SIG-M5 treated with dmso at 0.1 percent for 504 hours (cell line): ENCODE measurements around the gene HOXC12.

Experiments
- DNase-seq: peaks from one replicate; lab custom pipeline; 2025; ENCODE audit not compliant: unreplicated experiment; lab: John Stamatoyannopoulos, UW

HOXC12 gene

DNA sequence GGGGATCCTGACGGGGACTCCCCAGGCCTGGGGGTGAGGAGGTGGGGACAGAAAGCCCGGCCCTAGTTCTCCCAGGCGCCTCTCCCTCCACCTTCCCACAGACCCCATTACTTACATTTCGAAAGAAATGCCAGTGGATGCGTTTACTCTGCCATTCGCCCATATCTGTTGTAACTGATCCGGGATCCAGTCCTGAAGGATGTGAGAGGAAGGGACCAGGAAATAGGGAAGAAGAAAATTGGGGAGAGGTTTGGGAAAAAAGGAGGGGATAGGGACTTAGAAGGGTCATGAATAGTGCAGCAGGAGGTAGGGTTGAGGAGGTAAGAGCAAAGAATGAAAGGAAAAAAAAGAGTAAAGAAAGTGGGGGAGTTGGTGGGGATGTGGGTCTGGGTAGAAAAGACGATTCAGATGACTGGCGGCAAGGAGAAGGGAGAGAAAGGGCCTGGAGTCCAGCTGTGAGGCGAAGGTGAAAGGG is 1.1 kb downstream of the HOXC12 start:
- no peak for DNase-seq

- no peak for DNase-seq
These were observed 1.7 kb downstream of the HOXC12 start for GRCh38 chr12:53956251-53956887.

- DNase-seq = no peak
These were observed 2.3 kb downstream of the HOXC12 start for GRCh38 chr12:53956914-53957536.

DNA sequence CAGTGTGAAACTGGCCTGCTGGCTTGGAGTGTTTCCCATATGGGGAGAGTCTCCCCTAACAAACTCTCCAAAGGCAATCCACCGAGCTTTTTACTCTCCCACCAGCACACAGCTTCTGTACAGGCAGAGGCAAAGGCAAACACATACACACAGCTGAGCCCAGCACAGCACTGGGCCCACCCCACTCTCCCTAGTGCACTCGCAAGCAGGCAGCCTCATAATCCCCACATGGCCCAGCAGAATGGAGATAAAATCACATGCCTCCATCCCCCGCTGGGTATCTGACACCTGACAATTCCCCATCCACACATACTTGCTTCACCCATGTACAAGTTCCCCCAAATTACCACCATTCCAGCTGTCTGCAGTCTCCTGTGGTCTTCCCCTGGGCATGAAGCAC is 3.4 kb downstream of the HOXC12 start:
- DNase-seq = no peak

GRCh38 chr12:53959314-53959713 is 4.6 kb downstream of the HOXC12 start:
- no peak for DNase-seq

- no peak for DNase-seq
These were observed 5.7 kb downstream of the HOXC12 start for GRCh38 chr12:53960187-53961024.

- DNase-seq = no peak
These were observed 6.5 kb downstream of the HOXC12 start for GRCh38 chr12:53961025-53961761.

DNA sequence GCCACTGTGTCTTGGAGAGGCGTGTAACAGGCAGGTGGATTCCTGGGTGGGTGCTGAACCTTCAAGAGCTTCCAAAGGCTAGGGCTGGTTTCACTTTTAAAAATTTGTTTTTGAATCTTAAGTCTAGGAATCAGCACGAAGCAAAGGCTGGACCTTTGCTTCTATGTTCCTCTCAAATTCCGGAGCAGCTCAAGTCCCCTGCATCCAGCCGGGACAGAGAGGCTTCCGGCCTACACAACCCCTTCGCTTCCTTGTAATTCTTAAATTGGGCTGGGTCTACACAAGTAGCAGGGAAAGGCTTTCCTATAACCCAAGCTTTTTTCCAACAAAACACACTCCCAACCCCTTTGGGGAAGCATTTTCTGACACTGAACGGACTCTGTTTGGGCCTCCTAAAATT is 8.3 kb downstream of the HOXC12 start:
- no peak for DNase-seq

- DNase-seq = no peak
These were observed 9.0 kb downstream of the HOXC12 start for GRCh38 chr12:53963434-53964314.

DNA sequence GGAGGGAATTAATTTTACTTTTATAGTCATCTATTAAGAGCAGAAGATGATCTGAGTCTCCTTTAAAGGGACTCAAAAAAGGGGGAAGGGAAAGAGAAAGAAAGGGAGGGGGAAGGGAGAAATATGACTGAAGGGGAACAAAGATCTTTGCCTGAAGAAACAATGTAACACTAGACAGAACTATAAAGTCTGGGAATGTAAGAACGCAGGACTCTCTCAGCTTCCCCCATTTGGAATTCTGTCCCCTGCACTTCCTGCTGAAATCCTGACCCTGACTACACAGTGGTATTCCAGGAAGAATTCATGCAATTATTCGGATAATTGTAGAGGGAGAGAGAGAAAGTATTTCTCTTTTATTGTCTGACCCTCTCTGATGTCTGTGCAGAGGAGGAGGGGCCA is 9.6 kb downstream of the HOXC12 start:
- no peak for DNase-seq

DNA sequence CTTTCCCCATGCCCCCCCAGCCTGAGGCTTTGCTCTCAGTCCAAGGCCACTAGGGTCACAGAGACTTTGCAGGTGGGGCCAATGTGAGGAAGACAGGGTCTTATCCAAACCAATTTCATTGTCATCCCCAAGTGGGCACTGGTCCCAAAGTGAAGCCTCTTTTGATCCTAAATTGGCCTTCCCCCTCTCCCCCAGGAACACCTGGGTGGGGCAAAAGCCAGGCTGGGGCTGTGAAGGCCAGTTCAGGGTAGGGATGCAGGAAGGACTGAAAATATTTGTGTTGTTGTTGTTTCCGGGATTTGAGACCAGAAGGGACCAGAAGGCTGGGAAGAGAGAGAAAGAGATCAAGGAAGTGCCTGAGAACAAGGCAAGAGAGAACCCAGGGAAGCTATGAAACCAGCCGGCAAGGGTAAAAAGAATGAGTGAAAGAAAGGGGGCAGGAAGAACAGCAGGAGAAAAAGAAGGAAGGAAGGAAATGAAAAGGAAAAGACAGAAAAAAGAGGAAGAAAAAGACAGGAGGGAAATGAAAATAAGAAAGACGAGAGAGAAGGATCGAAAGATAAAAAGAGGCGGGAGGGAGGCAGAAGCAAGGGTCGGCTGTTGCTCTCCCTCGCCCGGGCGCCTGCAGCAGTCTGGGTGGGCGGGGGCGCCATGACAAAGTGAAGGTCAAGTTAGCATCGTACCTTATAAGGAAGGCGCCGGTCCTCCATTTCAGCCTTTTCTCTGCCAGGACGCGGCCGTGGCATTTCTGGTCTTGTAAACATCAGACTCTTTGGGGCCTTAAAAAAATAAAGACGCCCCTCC is 10.8 kb downstream of the HOXC12 start:
- no peak for DNase-seq

- no peak for DNase-seq
These were observed 11.3 kb downstream of the HOXC12 start for GRCh38 chr12:53966085-53966384.

- no peak for DNase-seq
These were observed 11.9 kb downstream of the HOXC12 start for GRCh38 chr12:53966385-53967133.

DNA sequence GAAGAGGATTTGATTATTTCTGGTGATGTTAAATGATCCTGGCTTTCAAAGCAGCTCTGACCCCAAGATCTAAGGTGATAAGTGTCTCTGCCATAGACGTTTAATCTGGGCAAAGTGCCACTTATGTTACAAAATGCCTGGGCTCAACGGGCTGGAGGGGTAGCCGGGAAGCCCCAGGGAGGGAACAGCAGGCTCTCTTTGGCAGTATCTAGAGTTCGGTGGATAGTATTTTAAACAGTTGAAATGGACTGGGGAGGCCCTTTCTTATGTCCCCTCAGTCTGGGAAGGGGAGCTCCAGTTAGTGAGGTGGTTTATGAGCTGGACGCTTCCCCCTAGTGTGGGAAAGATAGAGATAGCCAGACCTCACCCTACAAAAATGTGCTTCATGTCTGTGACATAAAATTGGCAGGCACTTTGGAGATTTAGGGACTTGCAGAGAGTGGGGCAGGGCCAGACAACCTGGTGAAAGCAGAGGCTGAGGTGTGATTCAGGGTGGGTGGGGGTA is 12.8 kb downstream of the HOXC12 start:
- no peak for DNase-seq

- no peak for DNase-seq
These were observed 13.8 kb downstream of the HOXC12 start for GRCh38 chr12:53968214-53969127.

- DNase-seq = no peak
These were observed 15.0 kb downstream of the HOXC12 start for GRCh38 chr12:53969588-53970259.

DNA sequence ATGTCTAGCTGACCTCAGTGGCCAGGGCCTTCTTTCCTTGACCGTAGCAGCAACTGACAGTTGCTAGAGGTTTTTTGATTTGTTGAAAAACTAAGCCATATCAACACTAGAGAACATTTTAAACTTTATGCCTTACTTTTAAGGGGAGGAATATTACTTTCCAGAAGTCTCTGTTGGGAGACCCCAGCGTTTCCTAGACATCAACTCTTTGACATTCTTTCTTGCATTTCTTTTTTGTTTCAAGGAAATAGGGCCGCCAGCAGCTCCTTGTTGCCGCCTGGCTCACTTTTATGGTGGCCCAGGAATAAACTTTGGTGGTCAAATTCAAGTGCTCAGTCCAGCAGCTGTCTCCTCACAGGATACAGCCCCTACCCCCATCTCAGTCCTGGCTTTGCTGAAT is 15.7 kb downstream of the HOXC12 start:
- DNase-seq = no peak
